B cell (primary cell): Measurements from ENCODE around the gene SCARF1.

ENCODE experiments used
- EZH2 ChIP-seq: IDR thresholded peaks from 2 replicates; pipeline ENCODE4 v1.6.1; 2012; ENCODE audit warnings: borderline replicate concordance, low read depth, mild to moderate bottlenecking, moderate library complexity, low read length; ENCODE audit not compliant: insufficient read depth, poor library complexity, severe bottlenecking
- TF ChIP-seq, protein P1 (sequence below): fragments of 200-600 bp; IDR thresholded peaks from one replicate; pipeline ENCODE4 v1.8.0; 2022; ENCODE audit warnings: antibody characterized with exemption, mild to moderate bottlenecking

DNA sequence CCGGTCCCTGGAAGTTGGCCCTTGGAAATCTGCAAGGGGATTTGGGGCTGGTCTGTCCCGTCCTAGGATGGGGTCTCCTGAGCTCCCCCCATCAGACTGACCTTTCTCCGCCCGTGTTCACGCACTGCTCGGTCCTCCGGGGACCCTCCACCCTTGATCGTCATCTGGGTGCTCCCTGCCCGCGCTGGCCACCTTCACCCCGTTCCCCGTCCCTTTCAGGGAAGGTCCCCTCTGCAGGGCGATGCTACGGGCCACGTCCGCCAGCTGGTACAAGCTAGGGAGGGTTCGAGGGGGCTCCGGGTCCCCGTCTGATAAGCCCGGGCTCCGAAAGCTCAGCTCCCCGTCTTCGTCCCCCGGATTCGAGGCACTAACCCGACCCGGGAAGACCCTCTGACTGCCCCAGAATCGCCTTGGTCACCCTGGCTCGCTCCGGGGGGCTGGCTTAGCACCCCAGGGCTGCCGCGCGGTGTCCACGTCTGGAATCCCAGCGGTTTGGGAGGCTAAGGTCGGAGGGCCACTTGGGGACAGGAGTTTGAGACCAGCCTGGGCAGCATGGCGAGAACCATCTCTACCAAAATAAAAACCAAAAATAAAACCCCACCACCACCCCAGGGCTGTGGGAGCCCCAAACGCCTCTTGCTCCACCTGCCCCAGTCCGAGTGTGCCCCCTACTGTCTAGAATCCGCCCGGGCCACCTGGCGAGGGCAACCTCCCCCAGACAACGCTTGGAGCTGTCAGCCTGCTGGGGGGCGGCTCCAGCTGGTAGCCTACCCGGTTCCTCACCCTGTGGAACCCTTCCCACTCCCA lies 15.8 kb downstream of the SCARF1 start:
- TF ChIP-seq, protein P1, sequence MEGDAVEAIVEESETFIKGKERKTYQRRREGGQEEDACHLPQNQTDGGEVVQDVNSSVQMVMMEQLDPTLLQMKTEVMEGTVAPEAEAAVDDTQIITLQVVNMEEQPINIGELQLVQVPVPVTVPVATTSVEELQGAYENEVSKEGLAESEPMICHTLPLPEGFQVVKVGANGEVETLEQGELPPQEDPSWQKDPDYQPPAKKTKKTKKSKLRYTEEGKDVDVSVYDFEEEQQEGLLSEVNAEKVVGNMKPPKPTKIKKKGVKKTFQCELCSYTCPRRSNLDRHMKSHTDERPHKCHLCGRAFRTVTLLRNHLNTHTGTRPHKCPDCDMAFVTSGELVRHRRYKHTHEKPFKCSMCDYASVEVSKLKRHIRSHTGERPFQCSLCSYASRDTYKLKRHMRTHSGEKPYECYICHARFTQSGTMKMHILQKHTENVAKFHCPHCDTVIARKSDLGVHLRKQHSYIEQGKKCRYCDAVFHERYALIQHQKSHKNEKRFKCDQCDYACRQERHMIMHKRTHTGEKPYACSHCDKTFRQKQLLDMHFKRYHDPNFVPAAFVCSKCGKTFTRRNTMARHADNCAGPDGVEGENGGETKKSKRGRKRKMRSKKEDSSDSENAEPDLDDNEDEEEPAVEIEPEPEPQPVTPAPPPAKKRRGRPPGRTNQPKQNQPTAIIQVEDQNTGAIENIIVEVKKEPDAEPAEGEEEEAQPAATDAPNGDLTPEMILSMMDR: peak; percentile 79
- no peak for TF ChIP-seq EZH2
